ENCODE results near the gene LCN10.

Gene LCN10

GRCh38 chr9:136754626-136755301 is 12.0 kb upstream of the LCN10 start:
- DNase-seq (ENCODE audit: low read depth) = no peak

- no peak for DNase-seq (ENCODE audit: low read depth)
These were observed 11.4 kb upstream of the LCN10 start for GRCh38 chr9:136754059-136754572.

GRCh38 chr9:136753371-136754058 is 10.8 kb upstream of the LCN10 start:
- no peak for DNase-seq (ENCODE audit: low read depth)

- no peak for DNase-seq (ENCODE audit: low read depth)
These were observed 9.1 kb upstream of the LCN10 start for GRCh38 chr9:136751814-136752213.

GRCh38 chr9:136751244-136751643 is 8.5 kb upstream of the LCN10 start:
- no peak for DNase-seq (ENCODE audit: low read depth)

- DNase-seq (ENCODE audit: low read depth) = no peak
These were observed 7.8 kb upstream of the LCN10 start for GRCh38 chr9:136750526-136750925.

GRCh38 chr9:136748666-136749611 is 6.2 kb upstream of the LCN10 start:
- no peak for DNase-seq (ENCODE audit: low read depth)

- no peak for DNase-seq (ENCODE audit: low read depth)
These were observed 5.5 kb upstream of the LCN10 start, which contains the start of gene LCN6 for GRCh38 chr9:136748201-136748600. Gene LCN6 (minus strand): TSS chr9:136748525. CDS start chr9:136748483, 42 bp downstream.

- no peak for DNase-seq (ENCODE audit: low read depth)
These were observed 4.7 kb upstream of the LCN10 start for GRCh38 chr9:136747161-136748060.

- DNase-seq (ENCODE audit: low read depth) = no peak
These were observed 3.9 kb upstream of the LCN10 start for GRCh38 chr9:136746621-136747020.

- no peak for DNase-seq (ENCODE audit: low read depth)
These were observed 3.4 kb upstream of the LCN10 start for GRCh38 chr9:136746155-136746490.

- no peak for DNase-seq (ENCODE audit: low read depth)
These were observed 2.8 kb upstream of the LCN10 start for GRCh38 chr9:136745389-136746154.

- no peak for DNase-seq (ENCODE audit: low read depth)
These were observed 2.0 kb upstream of the LCN10 start for GRCh38 chr9:136744773-136745172.

GRCh38 chr9:136743639-136744211 is 985 bp upstream of the LCN10 start:
- DNase-seq (ENCODE audit: low read depth) = no peak

GRCh38 chr9:136741883-136742571 is 713 bp downstream of the LCN10 start:
- no peak for DNase-seq (ENCODE audit: low read depth)

GRCh38 chr9:136740971-136741882 is 1.5 kb downstream of the LCN10 start:
- no peak for DNase-seq (ENCODE audit: low read depth)

GRCh38 chr9:136740491-136740890 is 2.2 kb downstream of the LCN10 start:
- no peak for DNase-seq (ENCODE audit: low read depth)

GRCh38 chr9:136740069-136740468 is 2.7 kb downstream of the LCN10 start:
- no peak for DNase-seq (ENCODE audit: low read depth)

- DNase-seq (ENCODE audit: low read depth) = no peak
These were observed 3.2 kb downstream of the LCN10 start for GRCh38 chr9:136739509-136739908.
